Prostate gland (tissue), 2 donors: ENCODE measurements around the gene KRT17.

Experiments
- POLR2A ChIP-seq: fragments of 450-650 bp; IDR thresholded peaks from one replicate; pipeline ENCODE4 v1.6.1; 2016; ENCODE audit warnings: antibody characterized with exemption, mild to moderate bottlenecking
- POLR2AphosphoS5 ChIP-seq: sonication (generic); formaldehyde crosslinking; IDR thresholded peaks from one replicate; pipeline ENCODE4 v1.6.1; 2017; ENCODE audit warnings: antibody characterized with exemption
- TF ChIP-seq, protein P1 (sequence below), 4 experiments: fragments of 200-600 bp in 2 of 4; fragments of 450-650 bp in 2 of 4; sonication (generic) in 2 of 4; IDR thresholded peaks; 1 replicate in 3 of 4; 2 replicates in 1 of 4; pipeline ENCODE4 v1.5.1; 2016 to 2019; ENCODE audit warnings: antibody characterized with exemption in 4 of 4, mild to moderate bottlenecking in 2 of 4, moderate library complexity in 2 of 4

DNA sequence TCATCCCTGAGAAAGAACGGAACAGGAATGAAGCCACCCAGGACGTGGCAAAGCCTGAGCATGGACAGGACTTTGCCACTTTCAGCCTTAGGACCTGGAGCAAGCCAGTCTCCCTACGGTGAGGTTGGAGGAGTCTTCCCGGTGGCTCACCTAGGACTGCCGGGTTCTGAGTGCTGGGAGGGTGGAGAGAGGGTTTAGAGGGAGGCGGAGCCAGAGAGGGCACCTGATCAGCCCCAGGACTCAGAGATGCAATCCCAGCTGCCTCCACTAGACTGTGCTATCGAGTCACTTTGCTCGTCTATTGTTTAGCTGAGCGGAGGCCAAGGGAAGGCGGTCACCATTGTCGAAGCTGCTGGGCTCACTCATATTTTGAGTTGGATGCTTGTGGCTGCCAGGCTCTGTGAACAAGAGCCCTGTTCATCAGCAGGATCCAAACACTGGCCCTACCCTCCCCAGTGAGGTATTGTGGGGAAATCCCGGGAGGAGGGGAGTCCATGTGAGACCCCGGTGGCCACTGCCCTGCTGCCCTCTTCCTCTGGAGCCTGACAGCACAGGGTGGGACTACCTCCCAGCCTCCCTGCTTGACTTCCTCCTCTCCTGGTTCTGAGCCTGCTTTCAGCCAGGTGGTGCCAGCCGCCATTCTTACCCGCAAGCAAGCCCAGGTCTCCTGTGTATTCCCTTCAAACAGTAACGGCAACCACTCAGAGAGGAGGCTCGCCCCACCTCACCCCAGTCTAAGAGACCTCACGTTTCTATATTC, 44.7 kb downstream of the KRT17 start:
- TF ChIP-seq, protein P1, sequence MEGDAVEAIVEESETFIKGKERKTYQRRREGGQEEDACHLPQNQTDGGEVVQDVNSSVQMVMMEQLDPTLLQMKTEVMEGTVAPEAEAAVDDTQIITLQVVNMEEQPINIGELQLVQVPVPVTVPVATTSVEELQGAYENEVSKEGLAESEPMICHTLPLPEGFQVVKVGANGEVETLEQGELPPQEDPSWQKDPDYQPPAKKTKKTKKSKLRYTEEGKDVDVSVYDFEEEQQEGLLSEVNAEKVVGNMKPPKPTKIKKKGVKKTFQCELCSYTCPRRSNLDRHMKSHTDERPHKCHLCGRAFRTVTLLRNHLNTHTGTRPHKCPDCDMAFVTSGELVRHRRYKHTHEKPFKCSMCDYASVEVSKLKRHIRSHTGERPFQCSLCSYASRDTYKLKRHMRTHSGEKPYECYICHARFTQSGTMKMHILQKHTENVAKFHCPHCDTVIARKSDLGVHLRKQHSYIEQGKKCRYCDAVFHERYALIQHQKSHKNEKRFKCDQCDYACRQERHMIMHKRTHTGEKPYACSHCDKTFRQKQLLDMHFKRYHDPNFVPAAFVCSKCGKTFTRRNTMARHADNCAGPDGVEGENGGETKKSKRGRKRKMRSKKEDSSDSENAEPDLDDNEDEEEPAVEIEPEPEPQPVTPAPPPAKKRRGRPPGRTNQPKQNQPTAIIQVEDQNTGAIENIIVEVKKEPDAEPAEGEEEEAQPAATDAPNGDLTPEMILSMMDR (IDR thresholded peaks at IDR 0.05) = peak; percentile 78 to 99 (median 90)
- TF ChIP-seq POLR2AphosphoS5 (peak; percentile 84), POLR2A (peak; percentile 74)
